GM12878 (cell line): ENCODE data around the gene SBDS. TPM values are rescaled to one million over a fixed set of nuclear protein-coding genes. Genes with fewer than 3 reads are reported as not detected.

Source experiments
- ATAC-seq: fragments of 200-7000 bp; cut with Tn5 transposase; 3 replicates; pipeline ENCODE4 v1.9.1; 2020; ENCODE audit warnings: mild to moderate bottlenecking, moderate library complexity
- BruUV-seq: library from RNA; stranded (reverse); fragments of 400-500 nt; replicated peaks from 2 replicates; lab custom pipeline; 2021; lab: Mats Ljungman, UMichigan
- CTCF ChIA-PET: fragments of 300-600 bp; sonication (Branson Sonifier 250); formaldehyde crosslinking; extraction: SDS; loops from one replicate; lab custom pipeline; 2021; ENCODE audit warnings: inconsistent platforms; lab: Yijun Ruan, JAX
- POLR2A ChIA-PET: fragments of 350-600 bp; formaldehyde crosslinking; extraction: SDS; loops from one replicate; lab custom pipeline; 2021; ENCODE audit warnings: inconsistent platforms; lab: Charles Lee
- RAD21 ChIA-PET: fragments of 300-600 bp; sonication (Branson Sonifier 250); formaldehyde crosslinking; loops from one replicate; lab custom pipeline; 2023; ENCODE audit warnings: antibody characterized with exemption; ENCODE audit not compliant: unreplicated experiment; lab: Charles Lee
- SMC1A ChIA-PET: fragments of 300-600 bp; sonication (Branson Sonifier 250); formaldehyde crosslinking; loops from one replicate; lab custom pipeline; 2023; ENCODE audit not compliant: unreplicated experiment, uncharacterized antibody; lab: Charles Lee
- DNase-seq: peaks from one replicate; pipeline ENCODE4 v3.0.0-alpha.2; 2011; ENCODE audit warnings: low read depth, low spot score
- FAIRE-seq: peaks from 3 replicates; lab custom pipeline; 2011; peaks lifted over from hg19 to GRCh38; lab: Jason Lieb, UNC
- H2AFZ ChIP-seq: 2 replicates; pipeline ENCODE4 v1.6.0; 2011; ENCODE audit warnings: low read depth, low read length, control low read depth; ENCODE audit not compliant: control insufficient read depth
- H3K27ac ChIP-seq: 2 replicates; pipeline ENCODE4 v1.5.1; 2011; ENCODE audit warnings: control low read depth; ENCODE audit not compliant: control insufficient read depth, insufficient read depth
- H3K27me3 ChIP-seq, 2 experiments: replicated peaks in 1 of 2; 2 replicates each; pipeline versions ENCODE4 v1.6.0 to v1.6.1; 2011; ENCODE audit warnings: low read length in 1 of 2; ENCODE audit not compliant: control insufficient read depth in 2 of 2, insufficient read depth in 2 of 2
- H3K36me3 ChIP-seq, 2 experiments: 2 replicates each; pipeline ENCODE4 v1.5.1; 2011; ENCODE audit warnings: low read length in 1 of 2; ENCODE audit not compliant: control insufficient read depth in 2 of 2, insufficient read depth in 2 of 2
- H3K4me1 ChIP-seq: 2 replicates; pipeline ENCODE4 v1.6.1; 2011; ENCODE audit warnings: mild to moderate bottlenecking, low read length, moderate library complexity, mixed read lengths; ENCODE audit not compliant: control insufficient read depth, insufficient read depth
- H3K4me2 ChIP-seq: 2 replicates; pipeline ENCODE4 v1.6.0; 2011; ENCODE audit warnings: control low read depth; ENCODE audit not compliant: control insufficient read depth, insufficient read depth
- H3K4me3 ChIP-seq: fragments of 200-600 bp; sonication (generic); 2 replicates; pipeline ENCODE4 v1.5.1; 2016
- H3K79me2 ChIP-seq: 2 replicates; pipeline ENCODE4 v1.6.0; 2011; ENCODE audit warnings: low read length; ENCODE audit not compliant: control insufficient read depth, insufficient read depth
- H3K9ac ChIP-seq: 2 replicates; pipeline ENCODE4 v1.8.0; 2011; ENCODE audit warnings: low read length, control low read depth, mixed read lengths; ENCODE audit not compliant: control insufficient read depth, insufficient read depth
- H3K9me3 ChIP-seq: replicated peaks from 3 replicates; pipeline ENCODE4 v1.5.1; 2011; ENCODE audit warnings: mild to moderate bottlenecking, low read length; ENCODE audit not compliant: control insufficient read depth, insufficient read depth
- H4K20me1 ChIP-seq: 2 replicates; pipeline ENCODE4 v1.6.0; 2011; ENCODE audit not compliant: control insufficient read depth, insufficient read depth
- BACH1 ChIP-seq: fragments of 450-650 bp; IDR thresholded peaks from 2 replicates; pipeline ENCODE4 v1.6.1; 2017; ENCODE audit warnings: mild to moderate bottlenecking, borderline replicate concordance
- CHD2 ChIP-seq: IDR thresholded peaks from 2 replicates; pipeline ENCODE4 v1.6.1; 2011; ENCODE audit warnings: low read depth, low read length, improper control_type of control experiment, borderline replicate concordance
- E4F1 ChIP-seq: fragments of 450-650 bp; IDR thresholded peaks from 2 replicates; pipeline ENCODE4 v1.6.1; 2018; ENCODE audit warnings: borderline replicate concordance, mild to moderate bottlenecking; ENCODE audit not compliant: partially characterized antibody
- ESRRA ChIP-seq: IDR thresholded peaks from 2 replicates; pipeline ENCODE4 v1.6.1; 2012; ENCODE audit warnings: mild to moderate bottlenecking, low read length, improper control_type of control experiment
- PBX3 ChIP-seq: IDR thresholded peaks from 2 replicates; pipeline ENCODE4 v1.6.1; 2011; ENCODE audit warnings: mild to moderate bottlenecking, low read depth, low read length, moderate library complexity; ENCODE audit not compliant: insufficient replicate concordance
- RAD21 ChIP-seq: IDR thresholded peaks from 2 replicates; pipeline ENCODE4 v1.6.1; 2011; ENCODE audit warnings: mild to moderate bottlenecking, low read depth, low read length, moderate library complexity; ENCODE audit not compliant: insufficient read depth
- SIN3A ChIP-seq: IDR thresholded peaks from 2 replicates; pipeline ENCODE4 v1.6.1; 2012; ENCODE audit warnings: low read depth, low read length, improper control_type of control experiment
- SIX5 ChIP-seq: IDR thresholded peaks from 2 replicates; pipeline ENCODE4 v1.6.1; 2011; ENCODE audit warnings: mild to moderate bottlenecking, low read depth, low read length, moderate library complexity; ENCODE audit not compliant: severe bottlenecking
- SP1 ChIP-seq: IDR thresholded peaks from one replicate; pipeline ENCODE4 v1.6.1; 2011; ENCODE audit warnings: low read depth, low read length
- YY1 ChIP-seq: IDR thresholded peaks from 2 replicates; pipeline ENCODE4 v1.6.1; 2011; ENCODE audit warnings: low read depth, mild to moderate bottlenecking, low read length
- WGBS: methylation state at CpG from one replicate; pipeline ENCODE4 v1.1.6; 2016; ENCODE audit warnings: low lambda C conversion rate; ENCODE audit not compliant: insufficient replicate concordance, insufficient coverage; ENCODE audit errors: missing lambda C conversion rate; 5-methylcytosine and 5-hydroxymethylcytosine counted together
- in situ Hi-C: fragments of 300-500 bp; cut with MboI; formaldehyde crosslinking; loops from 9 replicates; pipeline ENCODE4 v1.14.3; 2018; ENCODE audit warnings: mixed read lengths
- intact Hi-C: fragments of 100-400 bp; cut with micrococcal nuclease; formaldehyde crosslinking; loops from one replicate; pipeline ENCODE4 v1.14.2; 2022; ENCODE audit not compliant: unreplicated experiment
- polyA plus RNA-seq, 11 experiments: library from polyadenylated mRNA; depleted of rRNA in 4 of 11; unstranded in 6 of 11; stranded (reverse) in 5 of 11; fragments of >200 nt; fragmentation: Nextera tagmentation in 4 of 11; fragmentation: Illumina TruSeq in 1 of 11; extraction: Ambion mirVana in 4 of 11; extraction: Trizol in 1 of 11; gene quantifications; 1 replicate in 1 of 11; 2 replicates in 10 of 11; pipeline versions ENCODE4 v1.2.1 to v1.2.3, GENCODE V29; 2011 to 2016; ENCODE audit warnings: inconsistent platforms in 2 of 11, missing spikeins in 2 of 11, low read depth in 1 of 11
- total RNA-seq, 4 experiments: library from RNA; depleted of rRNA in 3 of 4; stranded (reverse); fragments of >200 nt in 3 of 4; fragmentation: Illumina TruSeq in 1 of 4; extraction: Trizol in 1 of 4; gene quantifications; 2 replicates each; pipeline versions ENCODE4 v1.2.1 to v1.2.3, GENCODE V29; 2013 to 2021
- TF ChIP-seq, protein P1 (sequence below): fragments of 450-650 bp; formaldehyde crosslinking; IDR thresholded peaks from 2 replicates; pipeline ENCODE4 v1.4.0; 2020; ENCODE audit warnings: mild to moderate bottlenecking, moderate library complexity
- TF ChIP-seq, protein P2 (sequence below): fragments of 450-650 bp; IDR thresholded peaks from 2 replicates; pipeline ENCODE4 v1.6.1; 2017; ENCODE audit warnings: low read depth, mild to moderate bottlenecking, moderate library complexity

Gene SBDS
- total and polyA plus RNA-seq, 10 of the 15 experiments (the other 5 are each of a cell fraction or from before 2014, with no cell fraction given): 22.4 to 63.0 (median 32.8) TPM

- H3K79me2 ChIP-seq: no peaks in the 10 kb centered on the region
- no TSS peak for BruUV-seq
- 75% methylated on average over 7 of the region's 7 CpGs for WGBS
- no peak for FAIRE-seq
- no peaks in the 10 kb centered on the region for H4K20me1 ChIP-seq
- SMC1A ChIA-PET: interaction anchor here (0.7 kb wide), 1 partner anchor 634 kb away, joined by 3 read pairs; no protein-coding TSS in a partner anchor
- DNase-seq: no peak
- H2AFZ ChIP-seq: no peak overlapping the region
- no peak for ATAC-seq
- H3K9me3 ChIP-seq: no peaks in the 10 kb centered on the region
- no peak overlapping the region for H3K4me3 ChIP-seq
- no peaks in the 10 kb centered on the region for H3K27me3 ChIP-seq
- peaks cover 6 to 12% of the 10 kb centered on the region in 2 experiments for H3K36me3 ChIP-seq
- no peak overlapping the region for H3K27ac ChIP-seq
- H3K4me1 ChIP-seq: no peaks in the 10 kb centered on the region
- in situ Hi-C loops: no loop called here
- POLR2A ChIA-PET: interaction anchor here (1.1 kb wide), 1 partner anchor 33 kb away, joined by 3 read pairs; no protein-coding TSS in a partner anchor
- no peak overlapping the region for H3K4me2 ChIP-seq
- RAD21 ChIA-PET: no interaction called here
- no peak for TF ChIP-seq YY1
- TF ChIP-seq SIX5: no peak
- TF ChIP-seq RAD21: no peak
- no peak for TF ChIP-seq ESRRA
- TF ChIP-seq, protein P1, sequence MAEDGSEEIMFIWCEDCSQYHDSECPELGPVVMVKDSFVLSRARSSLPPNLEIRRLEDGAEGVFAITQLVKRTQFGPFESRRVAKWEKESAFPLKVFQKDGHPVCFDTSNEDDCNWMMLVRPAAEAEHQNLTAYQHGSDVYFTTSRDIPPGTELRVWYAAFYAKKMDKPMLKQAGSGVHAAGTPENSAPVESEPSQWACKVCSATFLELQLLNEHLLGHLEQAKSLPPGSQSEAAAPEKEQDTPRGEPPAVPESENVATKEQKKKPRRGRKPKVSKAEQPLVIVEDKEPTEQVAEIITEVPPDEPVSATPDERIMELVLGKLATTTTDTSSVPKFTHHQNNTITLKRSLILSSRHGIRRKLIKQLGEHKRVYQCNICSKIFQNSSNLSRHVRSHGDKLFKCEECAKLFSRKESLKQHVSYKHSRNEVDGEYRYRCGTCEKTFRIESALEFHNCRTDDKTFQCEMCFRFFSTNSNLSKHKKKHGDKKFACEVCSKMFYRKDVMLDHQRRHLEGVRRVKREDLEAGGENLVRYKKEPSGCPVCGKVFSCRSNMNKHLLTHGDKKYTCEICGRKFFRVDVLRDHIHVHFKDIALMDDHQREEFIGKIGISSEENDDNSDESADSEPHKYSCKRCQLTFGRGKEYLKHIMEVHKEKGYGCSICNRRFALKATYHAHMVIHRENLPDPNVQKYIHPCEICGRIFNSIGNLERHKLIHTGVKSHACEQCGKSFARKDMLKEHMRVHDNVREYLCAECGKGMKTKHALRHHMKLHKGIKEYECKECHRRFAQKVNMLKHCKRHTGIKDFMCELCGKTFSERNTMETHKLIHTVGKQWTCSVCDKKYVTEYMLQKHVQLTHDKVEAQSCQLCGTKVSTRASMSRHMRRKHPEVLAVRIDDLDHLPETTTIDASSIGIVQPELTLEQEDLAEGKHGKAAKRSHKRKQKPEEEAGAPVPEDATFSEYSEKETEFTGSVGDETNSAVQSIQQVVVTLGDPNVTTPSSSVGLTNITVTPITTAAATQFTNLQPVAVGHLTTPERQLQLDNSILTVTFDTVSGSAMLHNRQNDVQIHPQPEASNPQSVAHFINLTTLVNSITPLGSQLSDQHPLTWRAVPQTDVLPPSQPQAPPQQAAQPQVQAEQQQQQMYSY (CRISPR knock-in tag): no peak
- TF ChIP-seq SP1: no peak
- TF ChIP-seq, protein P2, sequence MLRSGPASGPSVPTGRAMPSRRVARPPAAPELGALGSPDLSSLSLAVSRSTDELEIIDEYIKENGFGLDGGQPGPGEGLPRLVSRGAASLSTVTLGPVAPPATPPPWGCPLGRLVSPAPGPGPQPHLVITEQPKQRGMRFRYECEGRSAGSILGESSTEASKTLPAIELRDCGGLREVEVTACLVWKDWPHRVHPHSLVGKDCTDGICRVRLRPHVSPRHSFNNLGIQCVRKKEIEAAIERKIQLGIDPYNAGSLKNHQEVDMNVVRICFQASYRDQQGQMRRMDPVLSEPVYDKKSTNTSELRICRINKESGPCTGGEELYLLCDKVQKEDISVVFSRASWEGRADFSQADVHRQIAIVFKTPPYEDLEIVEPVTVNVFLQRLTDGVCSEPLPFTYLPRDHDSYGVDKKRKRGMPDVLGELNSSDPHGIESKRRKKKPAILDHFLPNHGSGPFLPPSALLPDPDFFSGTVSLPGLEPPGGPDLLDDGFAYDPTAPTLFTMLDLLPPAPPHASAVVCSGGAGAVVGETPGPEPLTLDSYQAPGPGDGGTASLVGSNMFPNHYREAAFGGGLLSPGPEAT: no peak
- no peak for TF ChIP-seq BACH1
- no peak for TF ChIP-seq SIN3A
- no peak for TF ChIP-seq CHD2
- TF ChIP-seq PBX3: no peak
- TF ChIP-seq E4F1: no peak
- TF ChIP-seq, all 136 proteins: peak for 0
- intact Hi-C loops: no loop called here
- CTCF ChIA-PET: interaction anchor here (0.6 kb wide), 1 partner anchor 22 kb away, joined by 4 read pairs; no protein-coding TSS in a partner anchor
- H3K9ac ChIP-seq: no peak overlapping the region
Observed at GRCh38 chr7:67018940-67019339, 23.6 kb upstream of the SBDS start.
